Dedifferentiated amniotic fluid mesenchymal stem cell (primary cell): ENCODE measurements around the gene SBF2.
"Not testable (repeated sequence)": the region's sequence is repeated elsewhere in the genome, so short reads cannot be mapped to it uniquely, and the experiment has no call there.

Experiments
- DNase-seq: peaks from one replicate; pipeline ENCODE4 v3.0.0-alpha.2; 2016; ENCODE audit errors: extremely low spot score

The SBF2 gene

GRCh38 chr11:10017911-10018310 lies 276.1 kb downstream of the SBF2 start:
- DNase-seq = no peak

GRCh38 chr11:10017050-10017449 lies 277.0 kb downstream of the SBF2 start:
- no peak for DNase-seq

GRCh38 chr11:10012068-10012467 lies 282.0 kb downstream of the SBF2 start:
- DNase-seq = no peak

DNA sequence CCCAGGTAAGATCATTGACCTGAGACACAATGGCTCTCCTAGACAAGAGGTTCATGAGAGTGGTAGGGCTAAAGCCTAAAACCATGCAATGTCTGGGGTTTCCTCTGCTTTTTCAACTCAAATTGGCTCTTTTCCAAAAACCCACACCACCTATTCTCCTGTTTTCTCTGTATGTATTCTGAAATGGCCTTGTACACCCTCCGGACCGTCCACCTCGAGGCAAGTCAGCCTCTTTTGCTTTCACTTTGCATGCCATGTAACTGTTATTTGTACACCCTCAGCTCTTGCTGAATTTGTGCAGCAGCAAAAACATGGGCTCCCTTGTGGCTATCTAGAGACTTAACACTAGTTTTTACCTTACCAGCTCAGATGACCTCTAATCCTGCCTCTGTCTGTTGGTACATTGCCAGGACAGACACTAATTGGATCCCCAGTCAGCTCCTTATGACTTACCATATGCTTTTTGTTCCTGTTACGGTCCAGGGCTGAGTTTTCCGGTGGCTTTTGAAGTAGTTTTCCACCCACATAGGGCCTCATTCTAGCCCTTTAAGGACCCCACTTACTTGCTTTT lies 288.0 kb downstream of the SBF2 start:
- no peak for DNase-seq

DNA sequence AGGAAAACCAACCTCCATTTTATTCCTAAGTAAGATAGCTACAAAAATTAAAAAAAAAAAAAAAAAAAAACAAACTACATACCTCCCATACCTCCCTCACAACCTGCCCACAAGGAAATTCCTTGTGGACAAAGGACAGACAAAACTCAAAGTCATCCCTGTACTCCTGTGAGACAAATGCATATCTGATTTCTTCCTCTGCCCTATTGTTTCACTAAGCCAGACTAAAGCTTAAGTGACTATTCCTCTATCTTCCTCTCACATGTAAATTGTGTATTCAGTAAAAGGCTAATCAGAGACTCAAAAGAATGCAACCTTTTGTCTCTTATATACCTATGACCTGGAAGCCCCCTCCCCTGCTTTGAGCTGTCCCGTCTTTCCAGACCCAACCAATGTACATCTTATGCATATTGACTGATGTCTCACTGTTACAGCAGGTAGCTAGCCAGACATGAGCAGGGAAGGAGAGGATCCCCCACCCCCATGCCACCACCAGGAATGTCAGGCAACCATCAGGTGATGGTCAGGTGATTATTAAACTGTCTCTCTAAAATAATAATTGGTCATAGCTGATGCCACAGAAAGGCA lies 289.4 kb downstream of the SBF2 start:
- DNase-seq = no peak

DNA sequence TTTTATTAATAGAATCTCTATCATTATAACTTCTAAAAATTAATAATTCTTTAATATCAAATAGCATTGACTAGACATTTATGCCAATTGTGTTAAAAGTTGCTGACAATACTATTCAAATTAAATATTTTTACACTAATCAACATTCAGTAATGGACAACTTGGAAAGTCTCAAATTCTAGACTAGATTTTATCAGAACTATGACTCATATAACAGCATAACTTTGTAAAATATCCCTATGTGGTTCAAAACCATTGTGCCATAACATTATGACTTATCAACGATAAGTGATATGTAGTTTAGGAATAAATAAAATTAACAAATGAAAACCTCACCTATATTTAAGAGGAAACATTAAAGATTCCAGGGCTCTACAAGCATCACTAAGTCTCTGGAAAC lies 291.8 kb downstream of the SBF2 start:
- DNase-seq = peak; percentile 33

- no peak for DNase-seq
Measured at GRCh38 chr11:9992306-9992705, 301.7 kb downstream of the SBF2 start.

GRCh38 chr11:9990221-9990973 lies 303.6 kb downstream of the SBF2 start:
- DNase-seq = no peak

DNA sequence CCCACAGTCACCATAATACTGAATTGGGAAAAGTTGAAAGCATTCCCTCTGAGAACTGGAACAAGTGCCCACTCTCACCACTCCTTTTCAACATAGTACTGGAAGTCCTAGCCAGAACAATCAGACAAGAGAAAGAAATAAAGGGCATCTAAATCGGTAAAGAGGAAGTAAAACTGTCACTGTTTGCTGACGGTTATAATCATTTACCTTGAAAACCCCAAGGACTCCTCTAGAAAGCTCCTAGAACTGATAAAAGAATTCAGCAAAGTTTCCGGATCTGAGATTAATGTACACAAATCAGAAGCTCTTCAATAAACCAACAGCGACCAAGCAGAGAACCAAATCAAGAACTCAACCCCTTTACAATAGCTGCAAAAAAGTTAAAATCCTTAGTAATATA lies 306.7 kb downstream of the SBF2 start:
- not testable (repeated sequence) for DNase-seq

- DNase-seq = no peak
Measured at GRCh38 chr11:9982796-9983579, 311.0 kb downstream of the SBF2 start.

- no peak for DNase-seq
Measured at GRCh38 chr11:9982127-9982795, 311.8 kb downstream of the SBF2 start.

DNA sequence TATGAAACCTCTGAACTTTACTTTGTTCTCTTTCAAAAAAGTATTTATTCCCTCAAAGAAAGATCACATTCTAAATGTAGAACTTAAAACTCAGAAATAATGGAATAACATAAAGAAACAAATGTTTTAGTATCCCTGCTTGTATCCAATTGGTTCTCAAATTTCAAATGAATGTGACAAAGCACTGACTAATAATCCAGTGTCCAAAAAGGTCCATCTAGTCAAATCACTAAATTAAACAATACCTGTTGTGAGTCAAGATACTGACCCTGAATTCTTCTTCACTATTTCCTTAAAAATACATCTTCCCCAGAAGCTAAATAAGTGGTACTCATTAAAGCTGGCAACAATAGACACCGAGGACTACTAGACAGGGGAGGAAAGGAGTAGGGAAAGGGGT lies 313.1 kb downstream of the SBF2 start:
- no peak for DNase-seq

DNA sequence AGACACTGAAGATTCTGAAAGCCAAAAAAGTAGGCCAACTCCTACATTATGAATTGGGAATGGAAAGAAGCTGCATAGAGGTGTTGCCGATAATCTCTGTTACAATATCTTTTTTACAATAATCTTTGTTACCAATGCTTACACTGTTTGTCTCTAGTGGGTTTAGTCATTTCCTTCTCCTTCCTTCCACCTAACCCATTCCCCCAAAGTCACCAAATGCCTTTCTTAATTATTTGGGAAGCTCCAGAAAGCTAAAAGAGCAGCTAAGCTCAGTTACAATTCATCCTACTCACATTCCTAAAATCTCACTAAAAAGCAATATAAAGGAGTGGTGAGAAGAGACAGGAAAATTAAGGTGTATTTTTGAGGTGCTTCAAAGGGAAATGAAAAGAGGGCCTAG lies 316.5 kb downstream of the SBF2 start:
- DNase-seq = no peak

DNA sequence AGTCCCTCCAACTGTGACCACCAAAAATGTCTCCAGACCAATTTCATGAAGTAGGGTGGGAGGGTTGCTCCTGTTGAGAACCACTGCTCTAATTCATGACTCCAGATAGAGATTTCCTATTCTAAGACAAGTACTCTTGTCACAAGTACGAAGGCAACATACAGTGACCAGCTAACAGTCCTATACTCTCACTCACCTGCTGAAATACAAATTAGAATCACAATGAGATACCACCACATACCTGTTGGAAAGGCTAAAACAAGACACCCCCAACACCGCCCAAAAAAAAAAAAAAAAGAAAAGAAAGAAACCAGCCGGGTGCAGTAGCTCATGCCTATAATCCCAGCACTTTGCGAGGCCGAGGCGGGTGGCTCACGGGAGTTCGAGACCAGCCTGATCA lies 319.6 kb downstream of the SBF2 start:
- no peak for DNase-seq

- DNase-seq = no peak
Measured at GRCh38 chr11:9973921-9974320, 320.1 kb downstream of the SBF2 start.

DNA sequence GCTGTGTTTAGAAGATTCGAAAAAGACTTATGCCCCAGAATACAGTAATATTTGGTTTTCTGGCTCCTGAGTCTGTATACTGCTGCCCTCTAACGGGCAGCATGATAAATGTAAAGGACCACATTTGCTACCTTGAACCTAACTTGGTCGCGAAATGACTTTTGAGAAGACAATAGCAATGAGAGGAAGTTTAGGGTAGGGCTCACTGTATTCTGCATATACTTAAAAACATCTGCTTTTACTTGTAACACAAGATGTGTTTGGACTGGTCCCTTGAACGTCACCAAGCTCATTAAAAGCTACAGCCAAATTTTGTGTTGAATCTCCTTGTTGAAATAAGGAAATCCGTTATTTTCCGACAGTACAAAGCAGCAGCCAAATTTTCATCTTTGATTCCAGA lies 321.0 kb downstream of the SBF2 start:
- DNase-seq = peak; percentile 59

GRCh38 chr11:9971894-9972293 lies 322.1 kb downstream of the SBF2 start:
- DNase-seq = no peak

DNA sequence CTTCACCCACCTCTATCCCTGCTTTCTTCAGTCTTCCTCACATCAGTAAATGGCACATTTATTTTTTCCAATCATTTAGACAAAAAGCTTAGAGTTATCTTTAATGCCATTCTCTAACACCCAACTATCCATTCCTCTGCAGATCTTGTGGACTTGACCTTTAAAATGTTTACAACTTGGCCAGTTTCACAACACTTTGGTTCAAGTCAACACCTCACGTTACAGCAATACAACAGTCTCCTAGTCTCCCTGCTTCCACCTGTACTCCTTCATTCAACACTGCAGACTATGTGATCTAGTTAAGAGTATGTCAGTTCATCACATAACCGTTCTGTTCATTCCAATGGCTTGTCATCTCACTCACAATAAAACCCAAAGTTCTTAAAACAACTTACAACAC lies 325.0 kb downstream of the SBF2 start:
- no peak for DNase-seq

DNA sequence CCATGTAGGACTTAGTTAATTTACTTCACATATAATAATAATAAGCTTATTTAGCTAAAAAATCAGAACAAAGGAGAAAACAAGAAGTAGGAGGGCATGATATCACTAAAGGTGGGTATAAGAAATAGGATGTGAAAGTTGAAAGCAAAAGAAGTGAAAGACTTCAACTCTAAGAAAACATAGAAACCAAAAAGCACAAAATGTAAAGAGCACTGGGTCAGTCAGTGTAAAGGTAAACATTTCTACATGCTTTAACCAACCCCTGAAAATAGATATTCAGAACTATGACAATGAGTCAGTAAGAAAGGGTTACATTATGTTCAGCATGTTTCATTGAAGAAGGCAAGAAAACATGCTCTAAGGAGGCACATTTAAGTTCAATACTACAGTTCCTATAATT lies 331.3 kb downstream of the SBF2 start:
- no peak for DNase-seq

DNA sequence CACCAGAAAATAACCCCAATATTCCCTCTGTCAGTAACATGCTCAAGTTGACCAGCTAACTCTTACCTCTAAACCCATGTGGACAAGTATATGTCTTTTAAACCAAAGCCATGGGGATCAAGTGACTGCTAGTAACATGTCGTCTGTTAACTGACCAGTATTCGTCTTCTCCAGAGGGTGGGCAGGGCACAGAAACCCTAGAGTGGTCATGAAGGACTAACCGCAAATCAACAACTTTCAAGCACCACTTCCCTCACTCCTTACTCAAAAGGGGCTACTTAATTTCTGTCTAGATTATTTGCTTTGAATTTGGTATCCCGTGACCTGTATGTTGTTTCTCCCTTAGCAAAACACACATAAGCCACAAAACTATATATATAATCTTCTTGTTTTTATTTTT lies 336.9 kb downstream of the SBF2 start:
- DNase-seq = no peak

GRCh38 chr11:9956483-9956882 lies 337.5 kb downstream of the SBF2 start:
- DNase-seq = no peak

- no peak for DNase-seq
Measured at GRCh38 chr11:9955391-9955790, 338.6 kb downstream of the SBF2 start.
